ENCODE data around the gene COA5.

COA5 gene

DNA sequence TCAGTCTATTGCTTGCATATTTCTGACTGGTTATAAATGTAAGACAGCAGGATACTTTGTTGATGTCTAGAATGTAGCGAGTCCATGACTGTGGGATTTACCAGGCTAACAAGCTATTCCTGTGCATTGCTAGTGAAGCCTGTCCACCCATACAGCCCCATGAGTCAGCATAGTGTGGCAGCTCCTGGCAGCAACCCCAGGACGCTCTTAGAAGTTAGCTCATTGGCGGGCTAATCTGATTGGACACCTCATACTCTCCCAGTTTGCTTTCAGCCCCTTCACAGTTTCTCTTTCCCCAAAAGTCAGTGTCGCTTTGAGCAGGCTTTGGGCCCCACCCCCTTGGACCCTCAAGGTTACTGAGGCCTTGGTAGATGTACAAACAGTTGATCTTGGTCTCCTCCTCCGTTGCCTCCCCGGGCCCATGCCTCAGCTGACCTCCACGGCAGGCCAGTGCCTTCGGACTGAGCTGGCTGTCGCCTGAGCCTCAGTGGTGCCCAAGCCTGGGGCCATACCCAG lies 48.0 kb downstream of the COA5 start:
- DNase-seq = peak; percentile 93 to 94
- TF ChIP-seq POLR2A (IDR thresholded peaks at IDR 0.05; ENCODE audit: low read length) = no peak
- TF ChIP-seq GATA1 (IDR thresholded peaks at IDR 0.05; ENCODE audit: low read depth, low read length) = no peak

DNA sequence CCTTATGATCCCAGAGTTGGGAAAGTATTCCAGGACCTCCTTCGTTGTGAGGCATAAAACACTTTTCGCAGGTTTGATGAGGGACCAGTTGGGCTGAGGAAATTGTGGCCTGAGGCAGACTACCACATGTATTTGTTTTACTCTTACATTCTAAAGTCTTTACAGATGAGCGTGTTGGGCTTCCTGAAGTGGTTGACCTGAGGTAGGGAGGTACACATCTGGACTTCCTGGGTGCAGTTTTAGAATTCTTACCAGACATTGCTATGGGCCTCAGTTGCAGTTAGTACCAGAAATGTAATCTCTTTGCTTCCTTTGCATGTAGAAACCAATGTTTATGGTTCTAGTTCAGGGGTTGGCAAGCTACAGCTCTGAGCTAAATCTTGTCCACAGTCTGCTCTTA lies 48.7 kb downstream of the COA5 start:
- DNase-seq = no peak

DNA sequence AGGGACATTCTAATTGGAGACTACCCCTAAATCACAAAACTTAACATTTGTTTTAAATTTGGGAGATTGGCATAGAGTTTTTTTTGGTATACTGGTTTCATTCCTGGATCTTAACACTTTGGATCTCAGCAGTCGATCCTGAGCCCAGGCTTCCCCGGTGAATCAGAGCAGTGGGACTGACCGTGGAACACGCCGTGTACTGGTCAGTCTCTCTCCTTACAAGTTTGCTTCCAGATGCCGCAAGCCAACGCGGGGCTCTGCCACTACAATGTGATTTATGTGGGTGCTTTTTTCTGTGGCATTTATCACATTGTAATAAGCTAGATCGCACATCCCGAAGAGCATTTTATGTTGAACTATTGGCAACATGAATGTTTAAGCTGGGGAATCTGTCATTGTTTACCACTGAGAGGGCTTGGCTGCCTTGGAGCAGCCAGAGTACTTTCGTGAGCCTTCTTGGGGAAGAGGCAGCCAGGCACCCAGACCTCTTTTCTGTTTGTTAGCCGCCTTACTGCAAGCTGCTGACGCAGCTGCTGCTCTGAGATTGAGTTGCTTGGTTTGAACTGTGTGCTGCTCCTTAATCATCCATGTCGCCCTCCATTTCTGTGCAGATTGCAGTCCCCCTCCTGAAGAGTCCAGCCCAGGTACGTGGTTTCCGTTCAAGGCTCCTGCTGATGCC lies 49.3 kb downstream of the COA5 start:
- no peak for TF ChIP-seq POLR2A (IDR thresholded peaks at IDR 0.05; ENCODE audit: low read length)
- TF ChIP-seq GATA1 (IDR thresholded peaks at IDR 0.05; ENCODE audit: low read depth, low read length) = no peak
- no peak for DNase-seq

More for the DNA sequence above, 48.7 kb downstream of the COA5 start:
- TF ChIP-seq POLR2A (IDR thresholded peaks at IDR 0.05; ENCODE audit: low read length) (no peak), GATA1 (IDR thresholded peaks at IDR 0.05; ENCODE audit: low read depth, low read length) (no peak)

DNA sequence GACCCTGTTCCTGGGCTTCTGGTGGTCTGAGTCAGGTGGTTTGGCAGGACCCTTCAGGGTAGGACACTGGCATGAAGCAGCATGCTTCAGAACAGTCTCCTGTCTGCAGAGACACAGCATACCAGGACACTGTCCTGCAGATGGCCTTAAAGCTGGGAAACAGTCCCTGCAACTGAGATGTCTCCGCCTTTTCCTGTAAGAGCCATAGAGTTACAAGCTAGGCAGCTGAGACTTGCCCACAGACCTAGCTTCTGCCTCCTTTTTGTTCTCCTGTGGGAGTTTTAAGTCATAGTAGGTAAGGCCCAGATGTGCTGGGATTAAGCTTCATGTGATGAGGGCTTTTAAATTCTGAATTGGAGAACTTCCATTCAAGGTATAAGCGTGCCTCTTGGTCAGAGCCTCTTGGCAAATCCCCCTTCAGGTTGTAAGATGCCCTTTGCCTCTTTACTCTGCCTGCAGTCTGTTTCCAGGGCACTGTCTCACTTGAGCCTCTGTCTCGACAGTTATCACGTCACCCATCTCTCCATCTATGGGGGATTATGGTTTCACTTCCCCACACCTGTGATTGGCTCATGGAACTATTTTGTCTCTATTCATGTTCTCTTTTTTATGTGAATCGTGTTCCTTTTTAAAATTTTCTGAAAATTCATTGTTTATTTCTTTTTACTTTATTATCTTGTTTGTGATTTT lies 51.8 kb downstream of the COA5 start:
- no peak for TF ChIP-seq POLR2A (IDR thresholded peaks at IDR 0.05; ENCODE audit: low read length)
- no peak for TF ChIP-seq GATA1 (IDR thresholded peaks at IDR 0.05; ENCODE audit: low read depth, low read length)
- no peak for DNase-seq

DNA sequence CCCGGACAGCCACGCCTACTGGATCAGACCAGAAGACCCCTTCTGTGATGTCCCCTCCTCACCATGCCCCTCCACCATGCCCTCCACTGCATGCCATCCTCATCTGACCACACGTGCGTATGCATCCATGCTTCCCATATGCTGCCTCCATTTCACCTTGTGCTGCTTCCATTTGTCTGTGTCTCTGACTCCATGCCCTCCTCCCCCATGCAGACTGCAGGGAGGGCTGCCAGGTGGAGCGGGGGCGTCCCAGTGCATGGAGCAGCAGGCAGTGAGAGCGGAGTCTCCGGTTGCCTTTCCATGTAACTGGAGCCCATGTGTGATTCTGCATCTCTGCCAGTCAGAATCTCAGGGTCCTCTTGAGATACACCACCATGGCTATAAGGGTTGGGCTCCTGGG lies 52.6 kb downstream of the COA5 start:
- DNase-seq = no peak
- TF ChIP-seq GATA1 (IDR thresholded peaks at IDR 0.05; ENCODE audit: low read depth, low read length) (no peak), POLR2A (IDR thresholded peaks at IDR 0.05; ENCODE audit: low read length) (no peak)

DNA sequence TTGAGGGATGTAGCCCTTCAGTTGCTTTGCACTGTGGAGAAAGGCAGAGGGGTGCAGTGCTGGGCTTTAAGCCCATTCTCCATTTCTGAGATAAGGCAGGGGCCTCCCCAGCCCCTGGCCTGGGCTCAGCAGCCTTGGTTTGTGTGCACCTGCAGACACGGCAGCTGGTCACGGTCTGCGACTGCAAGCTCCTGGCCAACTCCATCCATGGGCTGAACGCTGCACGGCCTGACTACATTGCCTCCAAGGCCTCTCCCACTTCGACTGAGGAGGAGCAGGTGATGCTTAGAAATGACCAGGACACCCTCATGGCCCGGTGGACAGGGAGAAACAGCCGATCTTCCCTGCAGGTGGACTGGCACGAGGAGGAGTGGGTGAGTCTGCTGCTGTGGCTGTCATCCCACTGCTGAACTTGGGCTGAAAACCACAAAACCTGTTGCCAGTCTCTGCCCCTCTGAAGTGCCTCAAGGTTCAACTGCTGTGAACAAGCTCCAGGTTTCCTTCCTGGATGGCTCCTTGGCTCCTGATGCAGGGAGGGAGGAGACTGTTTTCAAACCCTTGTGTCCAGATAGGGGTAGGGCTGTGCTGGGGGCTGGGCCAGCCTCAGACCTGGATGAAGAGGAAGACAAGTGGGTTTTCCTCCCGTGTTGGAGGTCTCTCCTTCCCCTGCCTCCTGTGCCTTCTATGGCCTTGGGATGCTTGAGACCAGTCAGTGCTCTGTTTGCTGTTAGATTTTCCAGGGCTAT lies 54.0 kb downstream of the COA5 start:
- TF ChIP-seq GATA1 (IDR thresholded peaks at IDR 0.05; ENCODE audit: low read depth, low read length) (no peak), POLR2A (IDR thresholded peaks at IDR 0.05; ENCODE audit: low read length) (no peak)

DNA sequence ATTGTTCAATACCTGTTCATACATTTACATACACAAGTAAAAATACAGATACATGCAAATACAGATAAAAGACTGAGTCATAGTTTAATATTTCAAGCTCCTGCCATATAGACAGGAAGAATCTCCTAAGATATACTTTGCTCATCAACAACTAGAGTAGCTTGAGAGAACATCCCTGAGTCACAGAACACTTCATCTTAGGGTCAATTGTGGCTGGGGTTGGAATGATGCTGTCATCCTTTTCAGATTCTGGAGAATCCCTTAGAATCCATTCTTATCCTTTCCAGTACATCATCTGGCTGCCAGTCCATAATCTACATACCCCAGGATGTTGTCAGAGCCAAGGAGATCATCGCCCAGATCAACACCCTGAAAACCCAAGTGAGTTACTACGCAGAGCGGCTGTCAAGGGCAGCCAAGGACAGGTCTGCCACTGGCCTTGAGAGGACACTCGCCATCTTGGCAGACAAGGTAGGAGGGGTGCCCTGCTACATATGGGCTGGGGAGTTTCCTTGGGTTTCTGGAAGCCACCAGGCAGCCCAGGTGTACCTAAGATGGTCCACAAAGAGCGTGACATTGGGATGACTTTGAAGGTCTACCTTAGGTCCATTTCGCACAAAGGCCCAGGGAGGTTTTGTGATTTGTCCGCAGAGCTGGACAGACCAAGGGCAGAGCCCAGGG lies 55.7 kb downstream of the COA5 start:
- TF ChIP-seq GATA1 (IDR thresholded peaks at IDR 0.05; ENCODE audit: low read depth, low read length) (no peak), POLR2A (IDR thresholded peaks at IDR 0.05; ENCODE audit: low read length) (no peak)
- DNase-seq = no peak

More for the DNA sequence above, 54.0 kb downstream of the COA5 start:
- no peak for DNase-seq

DNA sequence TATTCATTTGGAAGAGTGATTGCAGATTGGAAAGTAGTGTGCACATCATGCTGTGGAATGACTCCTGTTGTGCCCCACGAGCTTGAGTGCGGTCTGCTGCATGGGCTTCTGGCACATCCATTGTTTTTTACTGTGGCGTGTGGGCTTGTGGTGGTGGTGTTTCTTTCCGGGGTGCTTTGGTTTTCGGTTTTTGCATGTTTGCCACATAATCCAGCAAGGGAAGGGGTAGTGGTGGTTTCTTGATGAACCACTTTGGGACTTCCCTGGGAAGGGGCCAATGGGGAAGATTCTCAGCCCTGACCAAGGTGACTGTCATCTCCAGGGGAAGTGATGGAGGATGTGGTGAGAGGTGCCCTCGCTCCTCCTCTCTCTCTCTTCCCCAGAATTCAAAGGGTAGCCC lies 57.0 kb downstream of the COA5 start:
- TF ChIP-seq POLR2A (IDR thresholded peaks at IDR 0.05; ENCODE audit: low read length) (no peak), GATA1 (IDR thresholded peaks at IDR 0.05; ENCODE audit: low read depth, low read length) (no peak)
- no peak for DNase-seq

DNA sequence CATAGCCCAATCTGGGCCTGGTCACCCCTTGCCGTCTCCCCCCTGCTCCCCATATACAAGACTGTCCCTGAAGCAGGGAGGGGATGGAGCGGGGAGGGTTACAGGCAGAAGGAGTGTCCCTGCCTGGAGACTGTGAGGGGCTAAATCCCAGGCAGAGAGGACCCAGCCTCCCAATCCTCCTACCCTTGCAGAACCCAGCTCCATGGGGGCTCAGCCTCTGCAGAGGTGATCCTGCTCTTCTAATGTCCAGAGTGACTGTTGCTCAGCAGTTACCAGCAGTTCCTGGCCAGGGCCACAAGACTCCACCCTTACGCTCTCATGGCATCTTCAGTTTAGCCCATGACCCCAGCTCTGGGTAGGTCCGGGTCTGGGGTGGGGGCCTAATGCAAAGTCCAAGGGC lies 58.1 kb downstream of the COA5 start:
- no peak for DNase-seq
- no peak for TF ChIP-seq POLR2A (IDR thresholded peaks at IDR 0.05; ENCODE audit: low read length)
- TF ChIP-seq GATA1 (IDR thresholded peaks at IDR 0.05; ENCODE audit: low read depth, low read length) = no peak
